ENCODE data around the gene MSMP.

DNA sequence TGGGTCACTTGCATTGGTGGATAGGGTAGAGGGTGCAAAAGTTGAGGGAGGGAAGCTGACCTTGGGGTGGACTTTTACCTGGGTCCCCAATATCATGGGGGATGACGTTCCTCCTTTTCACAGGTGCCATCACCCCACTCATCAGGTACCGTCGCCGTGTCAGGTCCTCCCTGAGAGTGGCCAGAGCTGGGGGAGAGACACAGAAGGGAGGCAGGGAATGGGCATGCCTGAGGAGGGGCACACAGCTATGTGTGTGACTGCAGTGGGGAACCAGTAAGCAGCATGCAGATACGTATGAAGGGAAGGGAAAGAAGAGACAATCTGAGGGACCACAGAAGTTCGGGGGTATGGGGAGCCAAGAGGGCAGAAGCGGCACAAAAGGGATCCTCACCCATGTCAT lies 15.2 kb downstream of the MSMP start:
- no peak for TF ChIP-seq POLR2A (IDR thresholded peaks at IDR 0.05)
- TF ChIP-seq CTCF (IDR thresholded peaks at IDR 0.05) = no peak
- TF ChIP-seq EP300 (IDR thresholded peaks at IDR 0.05; ENCODE audit: low read depth) = no peak
- TF ChIP-seq POLR2AphosphoS5 (IDR thresholded peaks at IDR 0.05) = no peak
